ENCODE results near the gene HTATSF1.

The HTATSF1 gene

DNA sequence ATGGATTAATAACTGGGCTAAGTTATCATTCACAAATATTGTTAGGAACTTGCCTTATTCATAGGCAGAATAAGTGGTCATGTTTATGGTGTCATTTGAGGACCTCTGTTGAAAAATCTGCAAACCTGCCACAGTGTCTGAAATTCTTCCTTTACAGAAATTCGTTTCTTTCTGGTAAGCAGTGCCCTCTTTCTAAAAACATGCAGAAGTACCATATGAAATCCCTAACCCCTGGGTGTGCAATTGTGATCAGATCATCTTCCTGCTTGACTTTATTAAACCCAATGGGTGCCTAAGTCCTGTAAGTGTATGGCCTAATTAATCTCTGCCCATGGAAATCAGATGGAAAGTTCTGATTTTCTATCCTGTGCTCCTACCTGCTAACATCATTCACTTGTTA, 4.4 kb upstream of the HTATSF1 start:
- H3K4me3 ChIP-seq (ENCODE audit: low read depth, low read length) = no peak overlapping the region
- DNase-seq (ENCODE audit: low read depth) = no peak
- TF ChIP-seq, protein P1, sequence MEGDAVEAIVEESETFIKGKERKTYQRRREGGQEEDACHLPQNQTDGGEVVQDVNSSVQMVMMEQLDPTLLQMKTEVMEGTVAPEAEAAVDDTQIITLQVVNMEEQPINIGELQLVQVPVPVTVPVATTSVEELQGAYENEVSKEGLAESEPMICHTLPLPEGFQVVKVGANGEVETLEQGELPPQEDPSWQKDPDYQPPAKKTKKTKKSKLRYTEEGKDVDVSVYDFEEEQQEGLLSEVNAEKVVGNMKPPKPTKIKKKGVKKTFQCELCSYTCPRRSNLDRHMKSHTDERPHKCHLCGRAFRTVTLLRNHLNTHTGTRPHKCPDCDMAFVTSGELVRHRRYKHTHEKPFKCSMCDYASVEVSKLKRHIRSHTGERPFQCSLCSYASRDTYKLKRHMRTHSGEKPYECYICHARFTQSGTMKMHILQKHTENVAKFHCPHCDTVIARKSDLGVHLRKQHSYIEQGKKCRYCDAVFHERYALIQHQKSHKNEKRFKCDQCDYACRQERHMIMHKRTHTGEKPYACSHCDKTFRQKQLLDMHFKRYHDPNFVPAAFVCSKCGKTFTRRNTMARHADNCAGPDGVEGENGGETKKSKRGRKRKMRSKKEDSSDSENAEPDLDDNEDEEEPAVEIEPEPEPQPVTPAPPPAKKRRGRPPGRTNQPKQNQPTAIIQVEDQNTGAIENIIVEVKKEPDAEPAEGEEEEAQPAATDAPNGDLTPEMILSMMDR (IDR thresholded peaks at IDR 0.05; ENCODE audit: insufficient read depth, low read depth, low read length, missing control alignments) = no peak

- TF ChIP-seq, protein P1 (IDR thresholded peaks at IDR 0.05; ENCODE audit: insufficient read depth, low read depth, low read length, missing control alignments) = no peak
- no peak overlapping the region for H3K4me3 ChIP-seq (ENCODE audit: low read depth, low read length)
- DNase-seq (ENCODE audit: low read depth) = no peak
These were observed 2.3 kb upstream of the HTATSF1 start for GRCh38 chrX:136495043-136495442.

DNA sequence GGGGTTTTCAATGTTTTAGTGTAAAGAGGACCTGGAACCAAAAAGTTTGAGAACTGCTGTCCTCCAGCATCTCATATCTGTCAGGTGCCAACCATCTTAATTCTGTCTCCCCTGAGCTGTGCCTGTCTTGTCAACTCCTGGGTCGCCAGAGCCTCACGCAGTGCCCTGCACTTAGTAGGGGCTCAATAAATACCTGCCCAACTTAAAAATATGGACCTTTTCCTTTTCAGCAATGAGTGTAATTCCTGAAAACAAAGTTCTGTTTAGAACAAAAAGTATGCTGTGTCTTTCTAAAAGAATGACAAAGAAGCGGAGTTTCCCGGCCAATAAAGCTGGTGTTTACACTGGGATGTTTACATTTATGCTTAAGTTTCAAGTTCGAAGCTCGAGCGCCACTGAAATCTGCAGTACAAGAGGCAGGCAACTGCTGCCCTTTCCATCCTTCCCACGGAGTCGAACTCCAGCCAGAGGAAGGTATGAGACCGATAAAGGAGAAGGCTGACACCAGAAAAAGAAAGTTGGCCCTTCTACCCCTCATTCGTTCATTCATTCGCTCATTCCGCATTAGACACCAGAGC, 1.1 kb upstream of the HTATSF1 start:
- H3K4me3 ChIP-seq (ENCODE audit: low read depth, low read length) = peak overlapping the region; percentile 83
- TF ChIP-seq, protein P1 (IDR thresholded peaks at IDR 0.05; ENCODE audit: insufficient read depth, low read depth, low read length, missing control alignments) = no peak
- DNase-seq (ENCODE audit: low read depth) = peak; percentile 8

GRCh38 chrX:136496764-136497555, 432 bp upstream of the HTATSF1 start:
- TF ChIP-seq, protein P1 (IDR thresholded peaks at IDR 0.05; ENCODE audit: insufficient read depth, low read depth, low read length, missing control alignments) = no peak
- peak; percentile 92 for DNase-seq (ENCODE audit: low read depth)
- H3K4me3 ChIP-seq (ENCODE audit: low read depth, low read length) = peak overlapping the region; percentile 83

GRCh38 chrX:136519069-136519468, 21.7 kb downstream of the HTATSF1 start:
- no peak overlapping the region for H3K4me3 ChIP-seq (ENCODE audit: low read depth, low read length)
- DNase-seq (ENCODE audit: low read depth) = no peak
- TF ChIP-seq, protein P1 (IDR thresholded peaks at IDR 0.05; ENCODE audit: insufficient read depth, low read depth, low read length, missing control alignments) = no peak

GRCh38 chrX:136523770-136524169, 26.4 kb downstream of the HTATSF1 start:
- H3K4me3 ChIP-seq (ENCODE audit: low read depth, low read length) = no peak overlapping the region
- DNase-seq (ENCODE audit: low read depth) = no peak
- TF ChIP-seq, protein P1 (IDR thresholded peaks at IDR 0.05; ENCODE audit: insufficient read depth, low read depth, low read length, missing control alignments) = no peak

All from GM12865 (cell line).